HCT116 (cell line): ENCODE results near the gene WWOX. TPM values are rescaled to one million over a fixed set of nuclear protein-coding genes. Genes with fewer than 3 reads are reported as not detected.

Experiments used
- ATAC-seq: fragments of 200-7000 bp; cut with Tn5 transposase; 2 replicates; pipeline ENCODE4 v1.9.1; 2020; ENCODE audit warnings: mild to moderate bottlenecking, moderate library complexity
- BruUV-seq: library from RNA; stranded (reverse); fragments of 400-500 nt; replicated peaks from 2 replicates; lab custom pipeline; 2021; lab: Mats Ljungman, UMichigan
- CTCF ChIA-PET: fragments of 300-600 bp; sonication (Branson Sonifier 250); formaldehyde crosslinking; loops from one replicate; lab custom pipeline; 2021; ENCODE audit warnings: antibody characterized with exemption; lab: Charles Lee
- POLR2A ChIA-PET: fragments of 300-600, 350-600 bp; sonication (Branson Sonifier 250); formaldehyde crosslinking; loops from one replicate; lab custom pipeline; 2021; ENCODE audit warnings: antibody characterized with exemption; lab: Charles Lee
- RAD21 ChIA-PET, 2 experiments: fragments of 300-600 bp; sonication (Branson Sonifier 250); formaldehyde crosslinking; loops; one replicate each; lab custom pipeline; 2023; ENCODE audit warnings: low total read pairs in 2 of 2; ENCODE audit not compliant: uncharacterized antibody in 2 of 2, unreplicated experiment in 2 of 2, low non-redundant PET in 1 of 2; lab: Charles Lee
- DNase-seq: peaks from one replicate; pipeline ENCODE4 v3.0.0-alpha.2; 2010; ENCODE audit warnings: low read depth, low spot score
- H2AFZ ChIP-seq: fragments of 200-600 bp; shearing (Covaris generic), sonication (generic); 2 replicates; pipeline ENCODE4 v1.6.1; 2017; ENCODE audit warnings: low read depth, mixed run types, mixed read lengths, antibody characterized with exemption, low read length; ENCODE audit not compliant: poor library complexity, severe bottlenecking
- H3K27ac ChIP-seq: 2 replicates; pipeline ENCODE4 v1.5.1; 2012; ENCODE audit warnings: low read depth, low read length
- H3K27me3 ChIP-seq: fragments of 200-600 bp; sonication (generic); 2 replicates; pipeline ENCODE4 v1.6.1; 2016; ENCODE audit warnings: mixed run types, low read length, mixed read lengths; ENCODE audit not compliant: insufficient read depth
- H3K36me3 ChIP-seq, 2 experiments: fragments of 200-500 bp in 1 of 2; fragments of 200-600 bp in 1 of 2; sonication (Bioruptor generic) in 1 of 2; sonication (generic) in 1 of 2; 2 replicates each; pipeline versions ENCODE4 v1.5.1 to v1.6.1; 2014 to 2016; ENCODE audit warnings: low read length in 2 of 2, inconsistent platforms in 1 of 2, mixed read lengths in 1 of 2, mixed run types in 1 of 2; ENCODE audit not compliant: insufficient read depth in 2 of 2, control insufficient read depth in 1 of 2
- H3K4me1 ChIP-seq, 2 experiments: fragments of 200-600 bp in 1 of 2; sonication (generic) in 1 of 2; 2 replicates each; pipeline versions ENCODE4 v1.5.1 to v1.6.1; 2012 to 2017; ENCODE audit warnings: low read length in 2 of 2, inconsistent platforms in 1 of 2, mild to moderate bottlenecking in 1 of 2, mixed read lengths in 1 of 2, mixed run types in 1 of 2, moderate library complexity in 1 of 2; ENCODE audit not compliant: insufficient read depth in 2 of 2, control insufficient read depth in 1 of 2
- H3K4me2 ChIP-seq: fragments of 200-600 bp; sonication (generic); 2 replicates; pipeline ENCODE4 v1.6.1; 2017; ENCODE audit warnings: mixed run types, low read length, mixed read lengths
- H3K4me3 ChIP-seq, 2 experiments: fragments of 200-600 bp in 1 of 2; sonication (generic) in 1 of 2; replicated peaks in 1 of 2; 2 replicates each; pipeline ENCODE4 v1.5.1; 2011 to 2016; ENCODE audit warnings: low read length in 2 of 2, control low read depth in 1 of 2, low read depth in 1 of 2, mild to moderate bottlenecking in 1 of 2, mixed read lengths in 1 of 2, mixed run types in 1 of 2
- H3K79me2 ChIP-seq: fragments of 200-600 bp; sonication (generic); 2 replicates; pipeline ENCODE4 v1.6.1; 2017; ENCODE audit warnings: mild to moderate bottlenecking, mixed run types, low read length, moderate library complexity, mixed read lengths; ENCODE audit not compliant: insufficient read depth
- H3K9ac ChIP-seq: fragments of 200-600 bp; sonication (generic); 2 replicates; pipeline ENCODE4 v1.6.1; 2016; ENCODE audit warnings: low read length, mixed read lengths
- H3K9me2 ChIP-seq: fragments of 200-600 bp; sonication (generic), shearing (Covaris generic); 2 replicates; pipeline ENCODE4 v1.6.1; 2017; ENCODE audit warnings: mixed run types, mild to moderate bottlenecking, moderate library complexity; ENCODE audit not compliant: insufficient read depth
- H3K9me3 ChIP-seq, 2 experiments: fragments of 200-500 bp in 1 of 2; fragments of 200-600 bp in 1 of 2; sonication (Bioruptor generic) in 1 of 2; sonication (generic) in 1 of 2; 2 replicates each; pipeline ENCODE4 v1.6.1; 2014 to 2017; ENCODE audit warnings: low read length in 2 of 2, mixed read lengths in 2 of 2, inconsistent platforms in 1 of 2, low read depth in 1 of 2, mild to moderate bottlenecking in 1 of 2, mixed run types in 1 of 2, moderate library complexity in 1 of 2; ENCODE audit not compliant: control insufficient read depth in 1 of 2, insufficient read depth in 1 of 2
- H4K20me1 ChIP-seq: fragments of 200-600 bp; sonication (generic), shearing (Covaris generic); 2 replicates; pipeline ENCODE4 v1.6.1; 2017; ENCODE audit warnings: mixed run types, mild to moderate bottlenecking, moderate library complexity; ENCODE audit not compliant: insufficient read depth
- CBX3 ChIP-seq: IDR thresholded peaks from 2 replicates; pipeline ENCODE4 v1.6.1; 2012; ENCODE audit warnings: low read depth
- CTCF ChIP-seq, 3 experiments: fragments of 200-600 bp in 1 of 3; sonication (generic) in 1 of 3; IDR thresholded peaks in 2 of 3; conservative IDR thresholded peaks in 1 of 3; 2 replicates each; pipeline ENCODE4 v1.5.1; 2012 to 2017; ENCODE audit warnings: low read depth in 2 of 3, low read length in 2 of 3, antibody characterized with exemption in 1 of 3, borderline replicate concordance in 1 of 3, control low read depth in 1 of 3, mild to moderate bottlenecking in 1 of 3, mixed read lengths in 1 of 3, mixed run types in 1 of 3, moderate library complexity in 1 of 3; ENCODE audit not compliant: insufficient read depth in 1 of 3
- ELF1 ChIP-seq: IDR thresholded peaks from 2 replicates; pipeline ENCODE4 v1.6.1; 2012; ENCODE audit warnings: low read depth, borderline replicate concordance
- EZH2 ChIP-seq: fragments of 200-600 bp; sonication (generic); IDR thresholded peaks from 2 replicates; pipeline ENCODE4 v1.6.1; 2017; ENCODE audit warnings: antibody characterized with exemption, mixed run types
- FOSL1 ChIP-seq: IDR thresholded peaks from 2 replicates; pipeline ENCODE4 v1.6.1; 2012; ENCODE audit warnings: low read depth
- POLR2AphosphoS5 ChIP-seq: IDR thresholded peaks from 2 replicates; pipeline ENCODE4 v1.6.1; 2011; ENCODE audit warnings: mild to moderate bottlenecking, low read depth, low read length, moderate library complexity
- RAD21 ChIP-seq: IDR thresholded peaks from 2 replicates; pipeline ENCODE4 v1.6.1; 2012; ENCODE audit warnings: low read depth, mild to moderate bottlenecking
- SP1 ChIP-seq: IDR thresholded peaks from 2 replicates; pipeline ENCODE4 v1.6.1; 2012; ENCODE audit warnings: low read depth
- TCF7L2 ChIP-seq: IDR thresholded peaks from 2 replicates; pipeline ENCODE4 v1.7.0; 2011; ENCODE audit warnings: borderline replicate concordance, inconsistent platforms; ENCODE audit not compliant: insufficient read depth, insufficient read length; ENCODE audit errors: extremely low read depth
- ZFX ChIP-seq: fragments of 450-650 bp; IDR thresholded peaks from 2 replicates; pipeline ENCODE4 v1.6.1; 2017
- intact Hi-C: fragments of 100-400 bp; cut with micrococcal nuclease; formaldehyde crosslinking; loops from 2 replicates; pipeline ENCODE4 v1.10.0; 2022
- total RNA-seq: library from RNA; stranded (reverse); gene quantifications from one replicate; pipeline ENCODE4 v1.2.1, GENCODE V29; 2021; ENCODE audit not compliant: unreplicated experiment
- TF ChIP-seq, protein P1 (sequence below): IDR thresholded peaks from 2 replicates; pipeline ENCODE4 v1.6.1; 2011; ENCODE audit warnings: mild to moderate bottlenecking, low read length, moderate library complexity; ENCODE audit not compliant: insufficient replicate concordance; ENCODE audit errors: extremely low read depth

Gene WWOX
- total RNA-seq, 1 experiment from 2014 or later: 13.7 TPM

GRCh38 chr16:78458588-78458987 lies 359.1 kb downstream of the WWOX start:
- no peaks in the 10 kb centered on the region for H3K9me2 ChIP-seq
- no TSS peak for BruUV-seq
- no peak overlapping the region for H2AFZ ChIP-seq
- H3K36me3 ChIP-seq: no peaks in the 10 kb centered on the region
- ChIA-PET POLR2A (no interaction called here), RAD21 (no interaction called here), CTCF (no interaction called here)
- H3K4me1 ChIP-seq: peaks cover 0 to 7% of the 10 kb centered on the region in 2 experiments; a peak in 1 of 4 replicates
- DNase-seq (no peak), ATAC-seq (no peak)
- H3K4me3 ChIP-seq: no peak overlapping the region
- no peaks in the 10 kb centered on the region for H3K27me3 ChIP-seq
- H4K20me1 ChIP-seq: no peaks in the 10 kb centered on the region
- TF ChIP-seq TCF7L2 (no peak), CTCF (IDR thresholded peaks at IDR 0.05 in 2 of 3, conservative IDR thresholded peaks at IDR 0.05 in 1 of 3; ENCODE audit: borderline replicate concordance in 1 of 3, insufficient read depth in 1 of 3, low read depth in 2 of 3, low read length in 2 of 3) (0 out of 6 replicates have a peak, but pooled peaks of 1 of the 3 experiments have one; percentile 22)
- H3K4me2 ChIP-seq: no peak overlapping the region
- intact Hi-C loops: no loop called here
- H3K9ac ChIP-seq: no peak overlapping the region
- H3K79me2 ChIP-seq: no peaks in the 10 kb centered on the region
- H3K9me3 ChIP-seq: no peaks in the 10 kb centered on the region
- H3K27ac ChIP-seq: no peak overlapping the region

- RAD21 ChIA-PET: no interaction called here
- CTCF ChIA-PET: no interaction called here
- Histone ChIP-seq H3K9me2 (no peaks in the 10 kb centered on the region), H3K27ac (no peak overlapping the region), H3K4me1 (peaks cover 0 to 7% of the 10 kb centered on the region in 2 experiments; a peak in 1 of 4 replicates), H3K9ac (no peak overlapping the region), H3K79me2 (no peaks in the 10 kb centered on the region), H3K4me2 (peak overlapping the region; percentile 28), H3K36me3 (no peaks in the 10 kb centered on the region), H3K4me3 (no peak overlapping the region), H2AFZ (no peak overlapping the region), H3K9me3 (peaks cover 0 to 3% of the 10 kb centered on the region in 2 experiments; a peak in 2 of 4 replicates), H3K27me3 (no peaks in the 10 kb centered on the region), H4K20me1 (no peaks in the 10 kb centered on the region)
- no peak for TF ChIP-seq FOSL1
- TF ChIP-seq, protein P1, sequence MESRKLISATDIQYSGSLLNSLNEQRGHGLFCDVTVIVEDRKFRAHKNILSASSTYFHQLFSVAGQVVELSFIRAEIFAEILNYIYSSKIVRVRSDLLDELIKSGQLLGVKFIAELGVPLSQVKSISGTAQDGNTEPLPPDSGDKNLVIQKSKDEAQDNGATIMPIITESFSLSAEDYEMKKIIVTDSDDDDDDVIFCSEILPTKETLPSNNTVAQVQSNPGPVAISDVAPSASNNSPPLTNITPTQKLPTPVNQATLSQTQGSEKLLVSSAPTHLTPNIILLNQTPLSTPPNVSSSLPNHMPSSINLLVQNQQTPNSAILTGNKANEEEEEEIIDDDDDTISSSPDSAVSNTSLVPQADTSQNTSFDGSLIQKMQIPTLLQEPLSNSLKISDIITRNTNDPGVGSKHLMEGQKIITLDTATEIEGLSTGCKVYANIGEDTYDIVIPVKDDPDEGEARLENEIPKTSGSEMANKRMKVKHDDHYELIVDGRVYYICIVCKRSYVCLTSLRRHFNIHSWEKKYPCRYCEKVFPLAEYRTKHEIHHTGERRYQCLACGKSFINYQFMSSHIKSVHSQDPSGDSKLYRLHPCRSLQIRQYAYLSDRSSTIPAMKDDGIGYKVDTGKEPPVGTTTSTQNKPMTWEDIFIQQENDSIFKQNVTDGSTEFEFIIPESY: no peak
- no peak for TF ChIP-seq RAD21
- TF ChIP-seq POLR2AphosphoS5: no peak
- no peak for TF ChIP-seq EZH2
- no peak for TF ChIP-seq CBX3
- no peak for TF ChIP-seq ELF1
- TF ChIP-seq SP1: no peak
- TF ChIP-seq ZFX: no peak
- DNase-seq (no peak), ATAC-seq (no peak)
- POLR2A ChIA-PET: no interaction called here
- intact Hi-C loops: no loop called here
- BruUV-seq: no TSS peak
Measured at GRCh38 chr16:78460428-78460827, 361.0 kb downstream of the WWOX start.
